Astrocyte (in vitro differentiated cells and primary cell): ENCODE measurements around the gene STPG3. TPM values are rescaled to one million over a fixed set of nuclear protein-coding genes. Genes with fewer than 3 reads are reported as not detected.

Experiments used
- DNase-seq: peaks from one replicate; pipeline ENCODE4 v3.0.0-alpha.2; 2010; ENCODE audit warnings: low read depth
- FAIRE-seq: peaks from 2 replicates; lab custom pipeline; 2011; peaks lifted over from hg19 to GRCh38; lab: Jason Lieb, UNC
- H2AFZ ChIP-seq: 2 replicates; pipeline ENCODE4 v1.6.0; 2012; ENCODE audit warnings: low read depth, low read length, inconsistent platforms
- H3K27ac ChIP-seq: 2 replicates; pipeline ENCODE4 v1.5.1; 2011; ENCODE audit warnings: low read depth, low read length, inconsistent platforms
- H3K27me3 ChIP-seq: 2 replicates; pipeline ENCODE4 v1.6.0; 2011; ENCODE audit warnings: low read length, inconsistent platforms; ENCODE audit not compliant: insufficient read depth
- H3K36me3 ChIP-seq: 2 replicates; pipeline ENCODE4 v1.5.1; 2011; ENCODE audit warnings: low read length, inconsistent platforms; ENCODE audit not compliant: insufficient read depth
- H3K4me1 ChIP-seq: 2 replicates; pipeline ENCODE4 v1.5.1; 2011; ENCODE audit warnings: low read length, inconsistent platforms; ENCODE audit not compliant: insufficient read depth
- H3K4me2 ChIP-seq: 2 replicates; pipeline ENCODE4 v1.6.0; 2012; ENCODE audit warnings: low read length, inconsistent platforms
- H3K4me3 ChIP-seq: 2 replicates; pipeline ENCODE4 v1.5.1; 2011; ENCODE audit warnings: low read depth, mild to moderate bottlenecking, low read length, inconsistent platforms; ENCODE audit not compliant: insufficient read depth
- H3K79me2 ChIP-seq: 2 replicates; pipeline ENCODE4 v1.6.0; 2012; ENCODE audit warnings: mild to moderate bottlenecking, low read length, inconsistent platforms; ENCODE audit not compliant: insufficient read depth
- H3K9ac ChIP-seq: 2 replicates; pipeline ENCODE4 v1.6.0; 2012; ENCODE audit warnings: mild to moderate bottlenecking, low read length, inconsistent platforms
- H3K9me3 ChIP-seq: 2 replicates; pipeline ENCODE4 v1.5.1; 2012; ENCODE audit warnings: low read depth, mild to moderate bottlenecking, low read length, inconsistent platforms; ENCODE audit not compliant: insufficient read depth
- H4K20me1 ChIP-seq: 2 replicates; pipeline ENCODE4 v1.6.0; 2012; ENCODE audit warnings: low read length, inconsistent platforms; ENCODE audit not compliant: insufficient read depth
- H3K27ac Mint-ChIP-seq: one replicate; pipeline ENCODE4 v1.8.0; 2021; ENCODE audit warnings: mild to moderate bottlenecking, mixed read lengths; ENCODE audit not compliant: unreplicated experiment
- H3K27me3 Mint-ChIP-seq: one replicate; pipeline ENCODE4 v1.8.0; 2021; ENCODE audit warnings: low read depth, mixed read lengths; ENCODE audit not compliant: unreplicated experiment
- H3K36me3 Mint-ChIP-seq: one replicate; pipeline ENCODE4 v1.8.0; 2021; ENCODE audit warnings: low read depth, mixed read lengths; ENCODE audit not compliant: unreplicated experiment
- H3K4me1 Mint-ChIP-seq: one replicate; pipeline ENCODE4 v1.8.0; 2021; ENCODE audit warnings: low read depth, mixed read lengths; ENCODE audit not compliant: unreplicated experiment
- H3K4me3 Mint-ChIP-seq: one replicate; pipeline ENCODE4 v1.8.0; 2021; ENCODE audit warnings: mild to moderate bottlenecking, moderate library complexity, mixed read lengths; ENCODE audit not compliant: unreplicated experiment
- H3K9me3 Mint-ChIP-seq: one replicate; pipeline ENCODE4 v1.8.0; 2021; ENCODE audit warnings: mild to moderate bottlenecking, mixed read lengths; ENCODE audit not compliant: unreplicated experiment
- CTCF ChIP-seq: IDR thresholded peaks from 2 replicates; pipeline ENCODE4 v1.5.1; 2011; ENCODE audit warnings: low read depth, mild to moderate bottlenecking, inconsistent platforms, low read length, moderate library complexity; ENCODE audit not compliant: insufficient read depth
- EZH2 ChIP-seq: IDR thresholded peaks from 2 replicates; pipeline ENCODE4 v1.6.1; 2012; ENCODE audit warnings: mild to moderate bottlenecking, low read length, inconsistent platforms; ENCODE audit not compliant: insufficient read depth
- total RNA-seq: library from RNA; stranded (reverse); gene quantifications from 2 replicates; pipeline ENCODE4 v1.2.1, GENCODE V29; 2021

STPG3 gene
- total RNA-seq, 1 donor from 2014 or later = not detected

DNA sequence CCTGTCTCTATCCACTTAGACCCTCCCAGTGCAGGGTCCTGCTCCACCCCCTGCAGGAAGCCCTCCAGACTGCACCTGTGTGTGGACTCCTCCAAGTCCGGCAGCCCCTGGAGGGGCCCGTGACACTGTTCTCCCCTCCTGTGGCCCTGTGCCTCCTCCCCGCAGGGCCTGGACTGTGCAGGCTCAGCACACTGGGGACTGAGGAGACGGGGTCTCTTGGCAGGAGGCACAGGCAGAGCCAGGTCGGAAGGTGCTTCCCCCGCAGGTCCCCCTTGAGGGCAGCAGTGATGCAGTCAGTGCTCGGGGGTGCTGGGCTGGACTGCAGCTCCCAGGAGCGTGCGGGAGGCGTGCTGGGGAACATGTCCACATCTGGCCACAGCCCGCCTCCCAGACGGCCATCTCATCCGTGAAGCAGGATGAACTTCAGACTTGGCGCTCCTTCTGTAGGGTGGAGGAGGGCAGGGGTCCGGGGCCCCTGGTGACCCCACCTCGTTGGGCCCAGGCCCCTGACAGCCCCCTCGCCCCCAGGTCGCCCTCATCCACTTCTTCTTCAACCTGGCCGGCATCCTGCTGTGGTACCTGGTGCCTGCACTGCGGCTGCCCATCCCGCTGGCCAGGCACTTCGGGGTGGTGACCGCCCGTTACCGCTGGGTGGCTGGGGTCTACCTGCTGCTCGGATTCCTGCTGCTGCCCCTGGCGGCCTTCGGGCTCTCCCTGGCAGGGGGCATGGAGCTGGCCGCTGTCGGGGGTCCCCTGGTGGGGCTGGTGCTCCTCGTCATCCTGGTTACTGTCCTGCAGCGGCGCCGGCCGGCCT, 15.5 kb upstream of the STPG3 start:
- no peaks in the 10 kb centered on the region for H3K36me3 ChIP-seq
- H3K27me3 ChIP-seq = no peaks in the 10 kb centered on the region
- no peak overlapping the region for H2AFZ ChIP-seq
- H3K4me1 Mint-ChIP-seq = peaks cover 1% of the 10 kb centered on the region
- TF ChIP-seq EZH2 = no peak
- TF ChIP-seq CTCF = no peak
- peak overlapping the region; percentile 27 for H3K4me3 Mint-ChIP-seq
- H4K20me1 ChIP-seq = peaks cover 24% of the 10 kb centered on the region
- FAIRE-seq (no peak), DNase-seq (no peak)
- H3K9ac ChIP-seq = no peak overlapping the region
- no peaks in the 10 kb centered on the region for H3K27me3 Mint-ChIP-seq
- no peaks in the 10 kb centered on the region for H3K9me3 ChIP-seq
- no peak overlapping the region for H3K4me2 ChIP-seq
- H3K9me3 Mint-ChIP-seq = no peaks in the 10 kb centered on the region
- H3K4me1 ChIP-seq = peaks cover 7% of the 10 kb centered on the region
- no peaks in the 10 kb centered on the region for H3K36me3 Mint-ChIP-seq
- no peak overlapping the region for H3K27ac Mint-ChIP-seq
- H3K4me3 ChIP-seq = no peak overlapping the region
- H3K79me2 ChIP-seq = peaks cover 21% of the 10 kb centered on the region
- no peak overlapping the region for H3K27ac ChIP-seq

- no peak for FAIRE-seq
Observed at GRCh38 chr9:137236238-137236935, 14.7 kb upstream of the STPG3 start.

More at GRCh38 chr9:137236238-137236935, 14.7 kb upstream of the STPG3 start:
- Mint-ChIP-seq H3K36me3 (no peaks in the 10 kb centered on the region), H3K4me1 (peaks cover 1% of the 10 kb centered on the region), H3K4me3 (no peak overlapping the region), H3K27me3 (no peaks in the 10 kb centered on the region), H3K27ac (no peak overlapping the region), H3K9me3 (no peaks in the 10 kb centered on the region)
- no peak overlapping the region for H3K4me3 ChIP-seq
- H3K4me2 ChIP-seq = peak overlapping the region; percentile 54
- TF ChIP-seq EZH2 (no peak), CTCF (peak; percentile 71)
- peaks cover 7% of the 10 kb centered on the region for H3K4me1 ChIP-seq
- no peak overlapping the region for H2AFZ ChIP-seq
- H3K36me3 ChIP-seq = no peaks in the 10 kb centered on the region
- H3K9ac ChIP-seq = no peak overlapping the region
- peak; percentile 25 for DNase-seq
- no peaks in the 10 kb centered on the region for H3K9me3 ChIP-seq
- H3K79me2 ChIP-seq = peaks cover 21% of the 10 kb centered on the region
- H4K20me1 ChIP-seq = peaks cover 24% of the 10 kb centered on the region
- no peak overlapping the region for H3K27ac ChIP-seq
- no peaks in the 10 kb centered on the region for H3K27me3 ChIP-seq
